ENCODE data around the gene FBXL7. TPM values are rescaled to one million over a fixed set of nuclear protein-coding genes. Genes with fewer than 3 reads are reported as not detected.

The FBXL7 gene
- total and polyA plus RNA-seq, 4 donors, result 0.24 to 1.4 (median 1.2) TPM

- Histone ChIP-seq H3K36me3 (ENCODE audit: control insufficient read depth in 4 of 4, insufficient read depth in 3 of 4, low read depth in 1 of 4, low read length in 3 of 4) (no peaks in the 10 kb centered on the region), H3K27ac (ENCODE audit: low read depth in 1 of 2, low read length in 2 of 2) (no peak overlapping the region), H3K9ac (ENCODE audit: low read depth in 1 of 2, low read length in 2 of 2) (no peak overlapping the region), H3K4me3 (ENCODE audit: low read depth in 1 of 3, low read length in 3 of 3) (no peak overlapping the region), H3K9me3 (ENCODE audit: control insufficient read depth in 4 of 4, low read length in 3 of 4) (no peaks in the 10 kb centered on the region), H3K4me1 (ENCODE audit: control insufficient read depth in 4 of 4, insufficient read depth in 4 of 4, low read length in 3 of 4) (peaks cover 0 to 4% (median 0%) of the 10 kb centered on the region in 4 donors), H3K27me3 (ENCODE audit: control insufficient read depth in 4 of 4, insufficient read depth in 4 of 4, low read length in 3 of 4) (no peaks in the 10 kb centered on the region)
- no peak for DNase-seq (ENCODE audit: low spot score)
- 96% methylated on average over 6 of the region's 6 CpGs for WGBS
- TF ChIP-seq ATF3 (IDR thresholded peaks at IDR 0.05) (no peak), EGR1 (IDR thresholded peaks at IDR 0.05; ENCODE audit: low read depth in 2 of 2) (no peak), YY1 (IDR thresholded peaks at IDR 0.05) (no peak), FOXA2 (IDR thresholded peaks at IDR 0.05) (no peak), MAX (IDR thresholded peaks at IDR 0.05) (no peak), RAD21 (IDR thresholded peaks at IDR 0.05) (no peak), NR2F2 (IDR thresholded peaks at IDR 0.05) (no peak), JUND (IDR thresholded peaks at IDR 0.05) (no peak), GABPA (IDR thresholded peaks at IDR 0.05 in 1 of 2, conservative IDR thresholded peaks at IDR 0.05 in 1 of 2) (no peak), RXRA (IDR thresholded peaks at IDR 0.05) (no peak), TAF1 (conservative IDR thresholded peaks at IDR 0.05) (no peak), SP1 (IDR thresholded peaks at IDR 0.05) (no peak), HNF4G (IDR thresholded peaks at IDR 0.05) (no peak), FOXA1 (IDR thresholded peaks at IDR 0.05) (no peak)
- TF ChIP-seq, protein P1, sequence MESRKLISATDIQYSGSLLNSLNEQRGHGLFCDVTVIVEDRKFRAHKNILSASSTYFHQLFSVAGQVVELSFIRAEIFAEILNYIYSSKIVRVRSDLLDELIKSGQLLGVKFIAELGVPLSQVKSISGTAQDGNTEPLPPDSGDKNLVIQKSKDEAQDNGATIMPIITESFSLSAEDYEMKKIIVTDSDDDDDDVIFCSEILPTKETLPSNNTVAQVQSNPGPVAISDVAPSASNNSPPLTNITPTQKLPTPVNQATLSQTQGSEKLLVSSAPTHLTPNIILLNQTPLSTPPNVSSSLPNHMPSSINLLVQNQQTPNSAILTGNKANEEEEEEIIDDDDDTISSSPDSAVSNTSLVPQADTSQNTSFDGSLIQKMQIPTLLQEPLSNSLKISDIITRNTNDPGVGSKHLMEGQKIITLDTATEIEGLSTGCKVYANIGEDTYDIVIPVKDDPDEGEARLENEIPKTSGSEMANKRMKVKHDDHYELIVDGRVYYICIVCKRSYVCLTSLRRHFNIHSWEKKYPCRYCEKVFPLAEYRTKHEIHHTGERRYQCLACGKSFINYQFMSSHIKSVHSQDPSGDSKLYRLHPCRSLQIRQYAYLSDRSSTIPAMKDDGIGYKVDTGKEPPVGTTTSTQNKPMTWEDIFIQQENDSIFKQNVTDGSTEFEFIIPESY (IDR thresholded peaks at IDR 0.05), result no peak
Measured at GRCh38 chr5:15693382-15693728, 193.4 kb downstream of the FBXL7 start.

DNA sequence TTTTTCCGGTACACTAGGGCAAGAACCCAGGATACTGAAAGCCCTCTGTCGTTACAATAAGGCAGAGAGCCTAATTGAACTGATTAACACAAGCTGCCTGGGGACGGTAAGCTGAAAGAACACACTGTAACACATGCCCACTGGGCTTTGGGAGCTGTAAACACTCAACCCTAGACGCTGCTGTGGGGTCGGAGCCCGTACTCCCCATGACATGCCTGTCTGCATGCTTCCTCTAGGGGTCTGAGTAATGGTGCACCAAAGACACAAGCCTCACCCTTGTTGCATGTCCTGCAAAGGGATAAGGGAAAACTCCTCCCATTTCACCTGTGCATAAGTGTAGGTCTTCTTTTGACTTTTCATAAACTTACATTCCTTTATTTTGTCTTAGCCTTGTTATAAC, 194.0 kb downstream of the FBXL7 start:
- WGBS, result 87% methylated on average over 6 of the region's 6 CpGs

More for the DNA sequence above, 194.0 kb downstream of the FBXL7 start:
- DNase-seq (ENCODE audit: low spot score), result no peak
- Histone ChIP-seq H3K36me3 (ENCODE audit: control insufficient read depth in 4 of 4, insufficient read depth in 3 of 4, low read depth in 1 of 4, low read length in 3 of 4) (no peaks in the 10 kb centered on the region), H3K27me3 (ENCODE audit: control insufficient read depth in 4 of 4, insufficient read depth in 4 of 4, low read length in 3 of 4) (no peaks in the 10 kb centered on the region), H3K4me3 (ENCODE audit: low read depth in 1 of 3, low read length in 3 of 3) (no peak overlapping the region), H3K27ac (ENCODE audit: low read depth in 1 of 2, low read length in 2 of 2) (no peak overlapping the region), H3K9ac (ENCODE audit: low read depth in 1 of 2, low read length in 2 of 2) (no peak overlapping the region), H3K9me3 (ENCODE audit: control insufficient read depth in 4 of 4, low read length in 3 of 4) (no peaks in the 10 kb centered on the region), H3K4me1 (ENCODE audit: control insufficient read depth in 4 of 4, insufficient read depth in 4 of 4, low read length in 3 of 4) (peaks cover 0 to 4% (median 0%) of the 10 kb centered on the region in 4 donors)
- no peak for TF ChIP-seq FOXA1 (IDR thresholded peaks at IDR 0.05)
- TF ChIP-seq TAF1 (conservative IDR thresholded peaks at IDR 0.05), result no peak
- TF ChIP-seq JUND (IDR thresholded peaks at IDR 0.05), result no peak
- TF ChIP-seq, protein P1 (IDR thresholded peaks at IDR 0.05), result no peak
- TF ChIP-seq, protein P2, sequence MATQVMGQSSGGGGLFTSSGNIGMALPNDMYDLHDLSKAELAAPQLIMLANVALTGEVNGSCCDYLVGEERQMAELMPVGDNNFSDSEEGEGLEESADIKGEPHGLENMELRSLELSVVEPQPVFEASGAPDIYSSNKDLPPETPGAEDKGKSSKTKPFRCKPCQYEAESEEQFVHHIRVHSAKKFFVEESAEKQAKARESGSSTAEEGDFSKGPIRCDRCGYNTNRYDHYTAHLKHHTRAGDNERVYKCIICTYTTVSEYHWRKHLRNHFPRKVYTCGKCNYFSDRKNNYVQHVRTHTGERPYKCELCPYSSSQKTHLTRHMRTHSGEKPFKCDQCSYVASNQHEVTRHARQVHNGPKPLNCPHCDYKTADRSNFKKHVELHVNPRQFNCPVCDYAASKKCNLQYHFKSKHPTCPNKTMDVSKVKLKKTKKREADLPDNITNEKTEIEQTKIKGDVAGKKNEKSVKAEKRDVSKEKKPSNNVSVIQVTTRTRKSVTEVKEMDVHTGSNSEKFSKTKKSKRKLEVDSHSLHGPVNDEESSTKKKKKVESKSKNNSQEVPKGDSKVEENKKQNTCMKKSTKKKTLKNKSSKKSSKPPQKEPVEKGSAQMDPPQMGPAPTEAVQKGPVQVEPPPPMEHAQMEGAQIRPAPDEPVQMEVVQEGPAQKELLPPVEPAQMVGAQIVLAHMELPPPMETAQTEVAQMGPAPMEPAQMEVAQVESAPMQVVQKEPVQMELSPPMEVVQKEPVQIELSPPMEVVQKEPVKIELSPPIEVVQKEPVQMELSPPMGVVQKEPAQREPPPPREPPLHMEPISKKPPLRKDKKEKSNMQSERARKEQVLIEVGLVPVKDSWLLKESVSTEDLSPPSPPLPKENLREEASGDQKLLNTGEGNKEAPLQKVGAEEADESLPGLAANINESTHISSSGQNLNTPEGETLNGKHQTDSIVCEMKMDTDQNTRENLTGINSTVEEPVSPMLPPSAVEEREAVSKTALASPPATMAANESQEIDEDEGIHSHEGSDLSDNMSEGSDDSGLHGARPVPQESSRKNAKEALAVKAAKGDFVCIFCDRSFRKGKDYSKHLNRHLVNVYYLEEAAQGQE (IDR thresholded peaks at IDR 0.05), result no peak

Data from liver (tissue), 9 donors.